NCI-H510A (cell line): ENCODE data around the gene WDFY2.
A peak's percentile ranks its signal among the peaks of the same experiment; 100 is the strongest.

Experiments
- DNase-seq: peaks from one replicate; lab custom pipeline; 2025; lab: John Stamatoyannopoulos, UW

WDFY2 gene

DNA sequence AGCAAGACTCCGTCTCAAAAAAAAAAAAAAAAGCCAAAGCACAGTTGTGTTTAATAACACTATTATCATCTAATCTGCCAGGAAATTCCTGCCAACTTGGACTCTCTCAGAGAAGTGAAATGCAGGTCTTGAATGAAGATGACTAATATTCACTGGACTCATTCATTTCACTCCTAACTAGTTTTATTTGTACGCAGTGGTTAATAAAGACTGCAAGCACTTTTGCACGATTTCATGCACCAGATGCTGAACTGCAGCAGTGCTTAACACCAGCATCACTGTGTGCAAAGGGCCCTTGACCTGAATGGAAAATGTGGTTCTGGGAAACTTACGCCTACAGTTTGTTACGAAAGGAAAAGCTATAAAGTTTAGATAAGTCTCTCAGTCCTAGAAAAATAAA is 156.4 kb downstream of the WDFY2 start:
- no peak for DNase-seq

GRCh38 chr13:51742031-51742430 is 157.8 kb downstream of the WDFY2 start:
- DNase-seq, result no peak

GRCh38 chr13:51742611-51743010 is 158.3 kb downstream of the WDFY2 start:
- DNase-seq, result no peak

DNA sequence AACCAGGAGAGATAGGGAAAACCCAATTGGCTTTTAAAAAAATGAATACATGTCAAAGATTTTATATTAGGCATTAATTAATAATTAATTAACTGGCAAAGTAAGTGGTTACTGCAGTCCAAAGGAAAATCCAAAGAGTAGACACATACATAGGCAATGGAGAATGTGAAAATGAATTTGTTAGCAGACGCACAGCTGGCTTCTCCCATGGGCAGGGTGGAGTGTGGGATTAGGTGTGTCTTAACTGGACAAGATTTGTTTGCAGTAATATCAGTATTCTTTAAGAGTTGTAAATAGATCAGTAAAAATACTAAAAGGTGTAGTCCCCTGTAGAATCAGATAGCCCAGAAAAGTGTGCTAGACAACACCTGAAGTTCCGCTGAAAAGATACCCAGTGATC is 161.0 kb downstream of the WDFY2 start:
- no peak for DNase-seq

- no peak for DNase-seq
Observed at GRCh38 chr13:51746802-51747201, 162.5 kb downstream of the WDFY2 start.

DNA sequence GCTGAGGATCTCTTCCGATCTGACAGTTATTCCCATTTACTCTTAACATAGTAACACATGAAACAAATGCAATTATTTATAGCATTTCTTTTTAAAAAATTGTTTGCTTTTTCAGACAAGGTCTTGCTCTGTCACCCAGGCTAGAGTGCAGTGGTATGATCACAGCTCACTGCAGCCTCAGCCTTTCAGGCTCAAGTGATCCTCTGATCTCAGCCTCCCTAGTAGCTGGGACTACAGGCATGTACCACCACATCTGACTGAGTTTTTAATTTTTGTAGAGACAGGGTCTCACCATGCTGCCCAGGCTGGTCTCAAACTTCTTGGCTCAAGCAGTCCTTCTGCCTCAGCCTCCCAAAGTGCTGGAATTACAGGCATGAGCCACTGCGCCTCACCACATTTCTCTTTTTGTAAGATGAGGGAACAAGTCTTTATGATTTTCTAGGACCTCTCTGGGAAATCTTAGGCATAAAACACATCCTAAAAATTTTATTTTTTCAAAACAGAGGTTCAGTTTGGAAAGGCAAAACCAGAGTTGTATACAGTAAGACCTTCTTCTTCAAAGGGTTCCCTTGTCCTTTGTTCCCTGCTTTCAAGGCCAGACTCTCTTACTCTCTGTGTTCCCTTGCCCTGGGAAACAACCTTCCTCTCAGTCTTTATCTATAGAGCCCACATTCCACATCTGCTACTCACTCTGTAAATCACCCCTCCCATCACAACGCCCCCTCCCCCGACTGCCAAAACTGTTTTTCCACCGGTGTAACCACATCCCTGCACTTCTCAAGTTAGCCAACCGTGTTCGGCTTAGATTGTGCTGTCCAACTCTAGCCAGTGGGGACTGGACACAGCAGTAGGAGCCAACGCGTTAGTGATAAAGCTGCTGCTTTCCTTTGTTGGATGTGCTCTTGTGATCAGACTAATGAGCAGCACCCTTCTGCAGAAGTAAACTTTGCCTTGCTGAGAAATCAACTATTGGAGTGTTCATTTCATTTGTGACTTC is 163.5 kb downstream of the WDFY2 start:
- DNase-seq, result no peak

GRCh38 chr13:51756651-51757050 is 172.4 kb downstream of the WDFY2 start:
- DNase-seq, result no peak

DNA sequence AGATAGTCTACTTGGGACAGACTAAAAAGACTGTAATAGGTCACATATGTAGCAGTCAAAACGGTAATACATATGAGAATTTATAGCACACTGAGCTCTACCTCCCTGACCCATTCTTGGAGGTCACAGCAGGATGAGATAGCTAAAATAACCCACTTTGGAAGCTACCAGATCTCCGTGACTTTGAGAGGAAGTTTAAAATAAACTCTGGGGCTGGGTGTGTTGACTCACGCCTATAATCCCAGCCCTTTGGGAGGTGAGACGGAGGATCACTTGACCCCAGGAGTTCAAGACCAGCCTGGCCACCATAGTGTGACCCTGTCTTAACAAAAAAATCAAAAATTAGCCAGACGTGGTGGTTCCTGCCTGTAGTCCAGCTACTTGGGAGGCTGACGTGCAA is 174.4 kb downstream of the WDFY2 start:
- DNase-seq, result no peak

- no peak for DNase-seq
Observed at GRCh38 chr13:51759240-51759639, 175.0 kb downstream of the WDFY2 start.

DNA sequence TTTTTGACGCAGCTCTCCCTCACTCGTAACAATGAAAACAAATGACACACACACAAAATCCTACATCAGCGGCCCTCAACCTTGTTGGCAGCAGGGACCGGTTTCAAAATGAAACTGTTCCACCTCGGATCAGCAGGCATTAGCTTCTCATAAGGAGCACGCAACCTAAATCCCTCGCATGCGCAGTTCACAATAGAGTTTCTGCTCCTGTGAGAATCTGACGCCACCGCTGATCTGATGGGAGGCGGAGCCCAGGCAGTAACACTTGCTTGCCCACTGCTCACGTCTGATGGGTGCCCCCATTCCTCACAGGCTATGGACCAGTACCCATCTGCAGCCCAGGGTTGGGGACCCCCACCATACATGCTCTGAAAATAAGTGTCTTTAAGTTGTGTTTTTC is 176.3 kb downstream of the WDFY2 start:
- DNase-seq, result no peak

GRCh38 chr13:51761643-51762350 is 177.5 kb downstream of the WDFY2 start:
- DNase-seq, result no peak

GRCh38 chr13:51763486-51763885 is 179.2 kb downstream of the WDFY2 start:
- DNase-seq, result no peak

- peak; percentile 35 for DNase-seq
Observed at GRCh38 chr13:51764184-51765141, 180.2 kb downstream of the WDFY2 start.

DNA sequence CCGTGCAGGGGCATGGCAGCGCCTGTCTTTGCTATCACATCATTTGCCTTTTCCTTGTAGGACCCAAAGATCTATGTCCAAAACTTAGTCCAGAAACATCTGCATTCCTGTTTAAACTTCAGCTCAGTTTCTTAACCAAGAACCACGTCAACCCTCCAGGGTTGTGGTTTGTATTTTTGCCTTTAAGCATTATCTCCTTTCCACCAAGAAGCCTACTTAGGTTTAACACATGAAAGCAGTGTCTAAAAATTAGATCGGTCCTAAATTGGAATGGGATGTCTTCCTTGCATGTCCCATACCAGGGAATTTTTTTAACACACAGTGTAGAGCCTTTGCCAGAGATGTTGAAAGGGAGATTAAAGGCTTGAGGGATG is 180.9 kb downstream of the WDFY2 start:
- DNase-seq, result no peak

DNA sequence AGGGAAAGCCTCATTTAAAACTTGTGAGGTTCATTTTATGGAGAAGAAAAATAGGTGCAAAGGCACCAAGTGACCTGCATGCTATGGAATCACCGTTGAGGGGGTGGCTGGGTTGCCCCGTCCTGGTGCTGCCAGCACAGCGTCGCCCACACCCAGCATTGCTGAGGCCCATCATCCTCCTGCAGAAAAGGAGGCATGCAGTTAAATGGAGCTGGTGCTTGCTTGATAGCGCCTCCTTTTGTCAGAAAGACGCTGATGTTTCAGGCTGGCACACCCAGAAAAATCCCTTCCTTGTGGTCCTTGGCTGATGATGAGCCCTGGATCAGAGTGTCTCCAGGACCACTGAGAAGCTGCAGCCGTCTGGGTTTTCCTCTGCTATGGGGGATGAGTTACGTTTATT is 182.8 kb downstream of the WDFY2 start:
- no peak for DNase-seq

DNA sequence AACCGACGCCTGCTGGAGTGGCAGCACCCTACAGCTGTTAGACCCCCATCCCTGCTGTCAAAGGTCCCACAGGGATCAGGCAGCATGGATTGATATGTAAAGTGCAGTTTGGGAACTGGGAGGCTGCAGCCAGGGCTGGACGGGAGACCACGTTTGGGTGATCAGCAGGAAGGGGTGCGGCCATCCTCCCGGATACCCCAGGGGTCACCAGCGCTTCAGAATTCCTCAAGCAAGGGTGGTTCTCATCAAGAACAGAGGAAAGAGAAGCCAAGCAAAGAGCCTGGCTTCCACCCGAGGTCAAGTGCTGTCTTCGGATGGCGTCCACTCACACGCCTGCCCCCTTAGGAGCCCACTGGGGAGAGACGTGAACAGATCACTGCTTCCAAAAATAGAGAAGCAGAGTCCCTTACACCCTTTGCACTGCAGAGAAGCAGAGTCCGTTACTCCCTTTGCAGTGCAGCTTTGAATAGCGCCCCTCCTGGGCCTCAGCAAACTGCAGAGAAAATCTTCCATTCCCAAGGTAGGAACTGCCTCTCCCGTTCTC is 184.2 kb downstream of the WDFY2 start:
- no peak for DNase-seq

- DNase-seq, result no peak
Observed at GRCh38 chr13:51768976-51769375, 184.7 kb downstream of the WDFY2 start.

DNA sequence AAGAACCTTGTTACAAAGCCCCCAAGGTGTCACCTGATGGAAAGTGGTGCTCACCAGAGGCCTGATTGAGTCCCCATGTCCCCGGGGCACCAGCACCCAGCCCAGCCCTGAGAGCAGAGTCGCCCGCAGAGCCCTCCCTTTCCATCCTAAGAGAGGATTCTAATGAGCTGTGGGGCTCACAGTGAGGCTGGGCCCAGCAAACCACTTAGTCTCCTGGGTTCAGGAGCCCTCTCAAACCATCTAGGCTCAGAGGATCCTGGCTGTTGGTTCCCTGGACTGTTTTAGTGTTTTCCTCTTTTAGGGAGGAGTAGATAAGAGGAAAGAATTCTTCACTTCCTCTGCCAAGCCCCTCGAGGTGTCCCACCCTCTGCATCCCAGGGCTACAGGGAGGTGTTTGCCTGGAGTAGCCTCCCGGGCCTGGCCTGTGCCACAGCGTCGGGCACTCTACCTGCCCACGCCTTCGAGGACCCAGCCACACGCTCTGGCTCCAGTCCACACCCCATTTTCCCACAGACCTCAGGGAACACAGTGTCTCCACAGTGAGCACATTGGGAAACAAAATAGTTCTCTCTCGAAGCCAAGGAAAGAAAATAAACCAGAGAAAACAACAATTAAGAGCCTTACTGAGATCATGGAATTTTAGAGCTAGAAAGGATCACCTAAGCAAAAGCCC is 185.3 kb downstream of the WDFY2 start:
- no peak for DNase-seq

- no peak for DNase-seq
Observed at GRCh38 chr13:51770160-51770559, 185.9 kb downstream of the WDFY2 start.

DNA sequence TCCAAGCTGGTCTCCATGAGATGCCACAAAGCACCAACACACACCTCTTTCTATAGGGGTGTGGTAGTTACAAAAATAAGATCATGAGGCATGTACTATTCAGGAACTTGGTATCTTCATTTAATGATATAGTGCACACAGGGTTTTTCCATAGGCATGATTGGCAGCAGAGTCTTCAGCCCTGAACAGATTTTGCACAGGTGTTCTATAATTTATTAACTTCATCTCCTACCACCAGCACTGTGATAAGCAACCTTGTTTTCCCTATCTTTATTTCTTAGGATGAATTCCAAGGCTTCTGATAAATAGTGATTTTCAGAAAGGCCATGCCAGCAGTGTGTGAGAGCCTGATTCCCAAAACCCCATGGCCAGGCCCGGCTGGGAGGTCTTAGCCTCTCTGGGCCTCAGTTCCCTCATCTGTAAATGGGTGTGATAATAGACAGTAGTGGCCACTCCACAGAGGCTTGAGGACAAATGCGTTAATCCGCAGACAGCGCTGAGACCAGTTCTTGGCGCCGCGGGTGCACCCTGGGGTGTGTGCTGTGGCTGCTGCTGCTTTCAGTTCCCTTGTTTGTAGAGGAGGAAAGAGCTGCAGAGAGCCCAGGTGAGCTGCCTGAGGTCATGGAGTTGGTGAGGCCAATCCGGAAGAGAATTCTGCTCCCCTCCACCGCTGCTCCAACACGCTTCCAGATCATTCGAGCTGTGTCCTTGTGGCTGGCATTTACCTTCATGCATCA is 186.6 kb downstream of the WDFY2 start:
- no peak for DNase-seq
